ENCODE results near the gene TGFB2. TPM values are rescaled to one million over a fixed set of nuclear protein-coding genes. Genes with fewer than 3 reads are reported as not detected.

The TGFB2 gene
- total and polyA plus RNA-seq, 2 experiments from 2014 or later = 13.6 to 17.1 TPM

- peak overlapping the region; percentile 92 for H3K4me2 ChIP-seq
- TF ChIP-seq CTCF (IDR thresholded peaks at IDR 0.05; ENCODE audit: poor library complexity) (no peak), EZH2 (IDR thresholded peaks at IDR 0.05; ENCODE audit: borderline replicate concordance) (no peak), EZH2phosphoT487 (IDR thresholded peaks at IDR 0.05; ENCODE audit: low read depth, severe bottlenecking, unreplicated experiment) (no peak)
- H3K36me3 ChIP-seq (replicated peaks; ENCODE audit: insufficient read depth, low read depth) = no peaks in the 10 kb centered on the region
- peaks cover 73% of the 10 kb centered on the region for H3K79me2 ChIP-seq
- H2AFZ ChIP-seq = no peak overlapping the region
- 91% methylated on average over 8 of the region's 8 CpGs for WGBS (ENCODE audit: low lambda C conversion rate, missing lambda C conversion rate)
- no peak overlapping the region for H3K27ac ChIP-seq
- H3K9me3 ChIP-seq (ENCODE audit: low read depth) = no peaks in the 10 kb centered on the region
- no peak for DNase-seq (ENCODE audit: low spot score)
- no peak overlapping the region for H3K4me3 ChIP-seq
- H3K4me1 ChIP-seq (ENCODE audit: insufficient read depth) = peaks cover 4% of the 10 kb centered on the region
- no peaks in the 10 kb centered on the region for H3K27me3 ChIP-seq
- H3K9me2 ChIP-seq (replicated peaks; ENCODE audit: insufficient read depth) = no peaks in the 10 kb centered on the region
- no peaks in the 10 kb centered on the region for H4K20me1 ChIP-seq (ENCODE audit: insufficient read depth, poor library complexity, severe bottlenecking)
Measured at GRCh38 chr1:218352075-218352438, 6.9 kb downstream of the TGFB2 start.

GRCh38 chr1:218353656-218354055 is 8.5 kb downstream of the TGFB2 start:
- Histone ChIP-seq H3K4me2 (no peak overlapping the region), H3K9me2 (replicated peaks; ENCODE audit: insufficient read depth) (no peaks in the 10 kb centered on the region), H3K27me3 (no peaks in the 10 kb centered on the region), H3K4me3 (no peak overlapping the region), H3K9me3 (ENCODE audit: low read depth) (no peaks in the 10 kb centered on the region), H3K79me2 (peaks cover 76% of the 10 kb centered on the region), H3K36me3 (replicated peaks; ENCODE audit: insufficient read depth, low read depth) (no peaks in the 10 kb centered on the region), H2AFZ (no peak overlapping the region), H3K27ac (no peak overlapping the region), H3K4me1 (ENCODE audit: insufficient read depth) (peaks cover 4% of the 10 kb centered on the region), H4K20me1 (ENCODE audit: insufficient read depth, poor library complexity, severe bottlenecking) (no peaks in the 10 kb centered on the region)
- WGBS (ENCODE audit: low lambda C conversion rate, missing lambda C conversion rate) = 94% methylated on average over 4 of the region's 4 CpGs
- TF ChIP-seq EZH2phosphoT487 (IDR thresholded peaks at IDR 0.05; ENCODE audit: low read depth, severe bottlenecking, unreplicated experiment) (no peak), CTCF (IDR thresholded peaks at IDR 0.05; ENCODE audit: poor library complexity) (no peak), EZH2 (IDR thresholded peaks at IDR 0.05; ENCODE audit: borderline replicate concordance) (no peak)
- DNase-seq (ENCODE audit: low spot score) = no peak

GRCh38 chr1:218355278-218355677 is 10.1 kb downstream of the TGFB2 start:
- no peak for TF ChIP-seq CTCF (IDR thresholded peaks at IDR 0.05; ENCODE audit: poor library complexity)
- no peak for TF ChIP-seq EZH2phosphoT487 (IDR thresholded peaks at IDR 0.05; ENCODE audit: low read depth, severe bottlenecking, unreplicated experiment)
- no peak for TF ChIP-seq EZH2 (IDR thresholded peaks at IDR 0.05; ENCODE audit: borderline replicate concordance)
- WGBS (ENCODE audit: low lambda C conversion rate, missing lambda C conversion rate) = 59% methylated on average over 4 of the region's 4 CpGs
- H3K4me1 ChIP-seq (ENCODE audit: insufficient read depth) = peaks cover 4% of the 10 kb centered on the region
- H3K79me2 ChIP-seq = peaks cover 70% of the 10 kb centered on the region
- H3K27ac ChIP-seq = no peak overlapping the region
- H3K9me2 ChIP-seq (replicated peaks; ENCODE audit: insufficient read depth) = no peaks in the 10 kb centered on the region
- H3K9me3 ChIP-seq (ENCODE audit: low read depth) = no peaks in the 10 kb centered on the region
- H3K27me3 ChIP-seq = no peaks in the 10 kb centered on the region
- H3K36me3 ChIP-seq (replicated peaks; ENCODE audit: insufficient read depth, low read depth) = no peaks in the 10 kb centered on the region
- no peak for DNase-seq (ENCODE audit: low spot score)
- H2AFZ ChIP-seq = no peak overlapping the region
- H3K4me3 ChIP-seq = no peak overlapping the region
- H4K20me1 ChIP-seq (ENCODE audit: insufficient read depth, poor library complexity, severe bottlenecking) = no peaks in the 10 kb centered on the region
- H3K4me2 ChIP-seq = no peak overlapping the region
